Muscle of leg (tissue), 11 donors: ENCODE data around the gene GFRA4. TPM values are rescaled to one million over a fixed set of nuclear protein-coding genes. Genes with fewer than 3 reads are reported as not detected.

Source experiments
- DNase-seq: peaks from one replicate; pipeline ENCODE4 v3.0.0; 2013
- H3K27ac ChIP-seq: one replicate; pipeline ENCODE4 v1.5.1; 2013; ENCODE audit warnings: mild to moderate bottlenecking, low read length, control low read depth
- H3K27me3 ChIP-seq: one replicate; pipeline ENCODE4 v1.6.1; 2013; ENCODE audit warnings: low read length; ENCODE audit not compliant: control insufficient read depth, insufficient read depth
- H3K36me3 ChIP-seq: one replicate; pipeline ENCODE4 v1.6.1; 2013; ENCODE audit warnings: low read length; ENCODE audit not compliant: control insufficient read depth, insufficient read depth
- H3K4me1 ChIP-seq: one replicate; pipeline ENCODE4 v1.6.1; 2013; ENCODE audit warnings: low read length; ENCODE audit not compliant: control insufficient read depth, insufficient read depth
- H3K4me3 ChIP-seq: one replicate; pipeline ENCODE4 v1.5.1; 2013; ENCODE audit warnings: low read length, control low read depth
- H3K9me3 ChIP-seq: replicated peaks from 2 replicates; pipeline ENCODE4 v1.6.1; 2013; ENCODE audit warnings: low read depth, low read length; ENCODE audit not compliant: control insufficient read depth
- WGBS: methylation state at CpG from one replicate; pipeline ENCODE4 v1.1.5; 2013; ENCODE audit warnings: missing lambda C conversion rate; ENCODE audit not compliant: insufficient coverage; 5-methylcytosine and 5-hydroxymethylcytosine counted together
- polyA plus RNA-seq, 8 donors: library from polyadenylated mRNA; unstranded; fragments of 120-200 nt; gene quantifications; one replicate each; pipeline versions ENCODE4 v1.2.1 to v1.2.3, GENCODE V29; 2013; ENCODE audit warnings: inconsistent platforms in 1 of 8, low replicate concordance in 1 of 8; ENCODE audit not compliant: insufficient read length in 8 of 8, insufficient read depth in 1 of 8
- total RNA-seq: library from RNA; stranded (reverse); fragments of 120-200 nt; gene quantifications from one replicate; pipeline ENCODE4 v1.2.4, GENCODE V29; 2013

GFRA4 gene
- total and polyA plus RNA-seq, 9 donors, result not detected

DNA sequence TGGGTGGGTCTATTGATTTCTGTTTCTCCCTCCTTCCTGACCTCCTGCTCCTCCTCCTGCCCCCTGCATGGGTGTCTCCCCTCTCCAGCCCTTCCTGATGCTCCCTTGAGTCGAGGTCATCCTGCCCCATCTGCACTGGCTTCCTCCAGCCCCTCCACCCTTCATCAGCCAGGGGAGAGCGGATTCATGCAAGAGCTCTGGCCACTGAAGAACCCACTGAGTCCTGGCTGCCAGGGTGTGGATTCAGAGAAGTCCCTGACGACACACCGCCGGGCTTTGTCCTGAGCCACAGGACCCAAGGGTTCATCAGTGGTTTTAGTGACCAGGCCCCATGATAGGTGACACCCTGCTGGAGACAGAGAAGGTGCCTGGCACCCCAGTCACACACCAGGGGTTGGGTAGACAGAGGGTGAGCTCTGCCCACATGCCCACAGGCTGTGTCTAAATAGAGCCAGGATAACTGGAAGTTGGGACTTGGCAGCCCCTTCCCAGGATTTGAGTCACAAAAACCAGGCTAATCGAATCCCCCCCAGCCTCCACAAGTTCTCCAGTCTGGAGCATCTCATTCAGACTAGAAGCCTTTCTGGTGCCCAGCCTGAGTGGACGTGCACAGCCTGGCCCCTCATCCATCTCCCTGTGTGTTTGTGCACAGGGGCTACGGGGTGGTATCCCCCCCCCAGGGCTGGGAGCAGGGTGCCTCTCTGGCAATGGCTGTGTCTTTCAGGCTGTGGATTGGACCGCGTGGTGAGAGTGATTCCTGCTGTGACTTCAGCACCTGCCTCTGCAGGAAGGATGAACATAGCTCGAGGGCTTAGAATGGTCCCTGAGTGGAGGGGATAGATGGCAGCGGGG is 1.2 kb downstream of the GFRA4 start:
- peaks cover 11% of the 10 kb centered on the region for H3K4me1 ChIP-seq
- H3K27ac ChIP-seq, result no peak overlapping the region
- H3K36me3 ChIP-seq, result no peaks in the 10 kb centered on the region
- H3K27me3 ChIP-seq, result peaks cover 52% of the 10 kb centered on the region
- DNase-seq, result no peak
- H3K4me3 ChIP-seq, result no peak overlapping the region
- WGBS, result 81% methylated on average over 7 of the region's 12 CpGs
- no peaks in the 10 kb centered on the region for H3K9me3 ChIP-seq

- Histone ChIP-seq H3K4me3 (no peak overlapping the region), H3K27ac (no peak overlapping the region)
- WGBS, result 6% methylated on average over 48 of the region's 60 CpGs
Measured at GRCh38 chr20:3661060-3661813, 2.0 kb downstream of the GFRA4 start.

DNA sequence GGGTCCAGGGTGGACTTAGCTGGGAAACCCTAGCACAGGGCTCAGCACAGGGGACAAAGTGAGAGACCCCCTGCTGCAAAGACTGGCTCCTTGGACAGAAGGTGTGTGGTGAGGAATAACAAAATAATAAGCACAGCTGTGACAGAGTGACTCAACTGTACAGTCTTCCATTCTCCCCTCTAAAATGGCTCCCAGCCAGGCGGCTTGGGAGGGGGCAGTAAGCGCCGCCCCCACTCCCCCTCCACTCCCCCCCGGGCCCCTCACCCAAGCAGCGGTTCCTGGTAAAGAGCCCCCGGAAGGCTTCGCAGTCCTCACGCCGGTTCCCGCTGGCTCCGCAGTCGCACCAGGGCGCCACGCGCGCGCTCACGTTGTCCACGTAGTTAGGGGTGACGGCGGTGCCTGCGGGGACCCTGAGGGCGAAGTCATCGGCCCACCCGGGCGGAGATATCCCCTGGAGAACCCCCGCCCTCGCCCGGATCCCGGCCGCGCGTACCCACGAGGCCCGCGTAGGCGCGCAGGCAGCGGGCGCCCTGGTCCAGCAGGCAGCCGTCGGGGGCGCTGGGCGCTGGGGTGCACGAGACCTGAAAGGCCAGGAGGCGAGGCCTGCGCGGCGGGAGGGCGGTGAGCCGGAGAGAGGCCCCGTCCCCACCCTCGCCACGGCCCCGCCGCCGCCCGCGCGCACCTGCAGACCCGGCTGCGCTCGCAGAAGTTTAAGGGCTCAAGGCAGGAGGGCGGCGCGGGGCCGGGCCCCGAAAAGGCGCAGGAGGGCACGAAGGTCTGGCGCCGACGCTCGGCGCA is 2.7 kb downstream of the GFRA4 start:
- DNase-seq, result no peak

More at GRCh38 chr20:3661060-3661813, 2.0 kb downstream of the GFRA4 start:
- peaks cover 52% of the 10 kb centered on the region for H3K27me3 ChIP-seq
- no peak for DNase-seq
- H3K36me3 ChIP-seq, result no peaks in the 10 kb centered on the region
- H3K4me1 ChIP-seq, result peaks cover 8% of the 10 kb centered on the region
- H3K9me3 ChIP-seq, result no peaks in the 10 kb centered on the region

GRCh38 chr20:3659492-3660261 is 3.5 kb downstream of the GFRA4 start:
- DNase-seq, result no peak
- H3K36me3 ChIP-seq, result no peaks in the 10 kb centered on the region
- H3K4me3 ChIP-seq, result no peak overlapping the region
- peaks cover 11% of the 10 kb centered on the region for H3K4me1 ChIP-seq
- WGBS, result 70% methylated on average over 8 of the region's 12 CpGs
- H3K9me3 ChIP-seq, result no peaks in the 10 kb centered on the region
- no peak overlapping the region for H3K27ac ChIP-seq
- peaks cover 52% of the 10 kb centered on the region for H3K27me3 ChIP-seq

More for the DNA sequence above, 2.7 kb downstream of the GFRA4 start:
- Histone ChIP-seq H3K36me3 (no peaks in the 10 kb centered on the region), H3K27ac (no peak overlapping the region), H3K27me3 (peaks cover 52% of the 10 kb centered on the region), H3K9me3 (no peaks in the 10 kb centered on the region), H3K4me1 (peaks cover 5% of the 10 kb centered on the region), H3K4me3 (no peak overlapping the region)
- 2% methylated on average over 70 of the region's 75 CpGs for WGBS

DNA sequence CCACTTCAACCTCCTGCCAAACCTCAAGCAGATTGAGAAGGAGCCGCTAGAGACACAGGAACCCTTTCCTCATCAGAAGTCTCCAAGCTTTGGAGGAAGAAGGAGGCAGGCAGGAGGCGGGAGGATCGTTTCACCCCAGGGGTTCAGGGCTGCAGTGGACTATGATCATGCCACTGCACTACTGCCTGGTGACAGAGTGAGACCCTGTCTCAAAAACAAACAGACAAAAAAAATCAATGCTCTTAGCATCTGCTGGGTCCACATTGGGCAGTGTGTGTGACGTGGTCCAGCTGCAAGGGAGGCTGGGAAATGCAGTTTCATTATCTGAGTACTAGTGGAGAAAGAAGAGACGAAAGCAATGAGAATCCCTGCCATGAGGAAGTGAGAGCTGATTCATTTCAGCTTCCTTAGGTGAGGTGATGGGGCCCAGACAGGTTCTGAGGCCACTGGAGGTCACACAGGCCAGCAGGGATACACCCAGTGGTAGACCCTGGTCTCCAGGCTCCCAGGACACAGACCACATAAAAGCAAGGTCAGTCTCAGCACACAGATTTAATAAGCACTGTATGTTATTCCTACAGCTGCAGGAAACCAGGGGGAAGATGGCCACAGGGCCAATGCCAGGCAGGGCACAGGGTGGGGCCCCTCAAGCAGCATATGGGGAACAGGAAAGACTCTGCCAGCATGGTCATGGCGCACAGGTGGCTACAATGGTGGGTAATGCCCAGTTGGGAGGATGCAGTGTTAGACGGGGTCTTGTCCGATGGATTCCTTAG is 4.3 kb downstream of the GFRA4 start:
- WGBS, result 57% methylated on average over 5 of the region's 8 CpGs
- DNase-seq, result no peak
- Histone ChIP-seq H3K4me1 (peaks cover 16% of the 10 kb centered on the region), H3K36me3 (no peaks in the 10 kb centered on the region), H3K27me3 (peaks cover 52% of the 10 kb centered on the region), H3K9me3 (no peaks in the 10 kb centered on the region), H3K4me3 (no peak overlapping the region), H3K27ac (no peak overlapping the region)

GRCh38 chr20:3658019-3658715 is 5.0 kb downstream of the GFRA4 start:
- Histone ChIP-seq H3K27me3 (peaks cover 49% of the 10 kb centered on the region), H3K4me3 (no peak overlapping the region), H3K36me3 (no peaks in the 10 kb centered on the region), H3K9me3 (no peaks in the 10 kb centered on the region), H3K4me1 (peaks cover 17% of the 10 kb centered on the region), H3K27ac (no peak overlapping the region)
- WGBS, result 95% methylated on average over 7 of the region's 7 CpGs
- DNase-seq, result no peak

DNA sequence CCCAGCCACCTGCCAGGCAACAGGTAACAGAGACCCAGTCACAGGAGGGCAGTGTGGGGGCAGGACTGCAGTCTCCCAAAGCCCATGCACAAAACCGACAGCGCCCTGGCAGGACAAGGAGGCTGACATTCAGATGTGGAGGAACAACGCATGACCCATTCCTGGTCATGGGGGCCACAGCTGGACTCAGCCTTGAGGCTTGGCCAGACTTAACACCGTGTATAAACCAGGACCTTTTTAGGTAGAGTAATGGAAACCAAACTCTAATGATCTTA is 8.1 kb downstream of the GFRA4 start:
- no peak overlapping the region for H3K4me3 ChIP-seq
- peaks cover 27% of the 10 kb centered on the region for H3K4me1 ChIP-seq
- H3K27ac ChIP-seq, result no peak overlapping the region
- H3K27me3 ChIP-seq, result peaks cover 20% of the 10 kb centered on the region
- H3K9me3 ChIP-seq, result no peaks in the 10 kb centered on the region
- no peak for DNase-seq
- peaks cover 4% of the 10 kb centered on the region for H3K36me3 ChIP-seq
- 92% methylated on average over 2 of the region's 4 CpGs for WGBS

DNA sequence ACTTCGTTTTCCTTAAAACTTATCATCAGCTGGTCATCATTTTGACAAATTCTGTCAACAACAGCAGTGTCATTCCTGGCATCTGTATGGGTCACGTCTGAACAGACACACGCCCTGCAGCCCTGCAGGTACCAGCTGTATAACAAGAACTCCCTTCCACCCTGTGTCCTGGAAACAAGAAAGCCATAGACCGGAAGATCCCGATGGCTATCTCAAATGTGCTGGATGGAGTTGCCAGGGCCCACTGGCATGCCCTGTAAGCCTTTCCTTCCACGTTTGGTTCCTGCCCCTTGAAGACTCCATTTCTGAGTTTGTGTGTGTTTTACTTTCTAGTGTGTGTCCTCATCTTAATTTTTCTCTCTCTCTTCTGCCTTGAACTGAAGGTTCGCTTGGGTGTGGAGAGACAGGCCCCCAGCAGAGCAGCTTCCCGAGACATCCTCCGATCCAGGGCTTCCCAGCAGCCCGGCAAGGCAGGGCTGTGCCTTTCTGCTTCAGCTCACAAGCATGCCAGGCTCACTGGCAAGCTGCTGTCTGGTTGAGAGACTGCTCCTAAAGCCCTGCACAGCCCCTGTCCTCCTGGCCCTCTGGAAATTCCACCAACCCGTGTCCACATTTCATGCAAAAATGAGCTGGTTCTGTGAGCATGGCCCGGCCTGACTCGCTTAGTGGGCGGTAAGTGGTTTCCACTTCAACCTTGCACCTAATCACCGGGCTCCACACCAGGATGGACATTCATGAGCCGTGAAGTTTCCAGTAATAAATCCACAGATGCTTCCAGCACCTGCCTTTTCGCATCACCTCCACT is 8.7 kb downstream of the GFRA4 start:
- no peak overlapping the region for H3K4me3 ChIP-seq
- 75% methylated on average over 11 of the region's 17 CpGs for WGBS
- H3K27ac ChIP-seq, result no peak overlapping the region
- DNase-seq, result no peak
- H3K36me3 ChIP-seq, result peaks cover 8% of the 10 kb centered on the region
- H3K27me3 ChIP-seq, result peaks cover 14% of the 10 kb centered on the region
- peaks cover 27% of the 10 kb centered on the region for H3K4me1 ChIP-seq
- no peaks in the 10 kb centered on the region for H3K9me3 ChIP-seq
